ENCODE data around the gene VPS26B.

GRCh38 chr11:134250675-134251074, 26.2 kb downstream of the VPS26B start:
- no peak for TF ChIP-seq CTCF (IDR thresholded peaks at IDR 0.05; ENCODE audit: insufficient read depth, low read depth, low read length)
- TF ChIP-seq EZH2 (IDR thresholded peaks at IDR 0.05; ENCODE audit: insufficient read depth, low read length): no peak
